GM12873 (cell line): ENCODE results near the gene REPS1.

Experiments used
- TF ChIP-seq, protein P1 (sequence below): IDR thresholded peaks from 2 replicates; pipeline ENCODE4 v1.5.1; 2012; ENCODE audit warnings: low read depth, mild to moderate bottlenecking, moderate library complexity, low read length, control low read depth; ENCODE audit not compliant: insufficient read depth; ENCODE audit errors: missing control alignments

REPS1 gene

DNA sequence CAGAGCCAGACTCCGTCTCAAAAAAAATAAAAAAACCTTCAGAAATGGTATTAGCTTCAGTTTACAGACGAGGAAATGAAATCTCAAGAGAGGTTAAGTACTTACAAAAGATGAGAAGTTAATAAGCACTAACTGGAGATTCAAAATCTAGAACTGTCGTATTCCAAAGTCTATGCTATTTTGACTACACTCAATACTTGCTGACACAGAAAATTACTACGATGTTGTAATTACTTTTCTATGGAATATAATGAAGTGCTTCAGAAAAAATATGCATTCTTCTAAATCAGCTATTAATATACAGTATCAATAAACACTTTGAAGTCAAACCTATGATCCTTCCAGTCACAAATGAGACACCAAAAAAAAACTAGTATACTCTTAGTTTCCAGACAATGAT lies 12.2 kb downstream of the REPS1 start:
- TF ChIP-seq, protein P1, sequence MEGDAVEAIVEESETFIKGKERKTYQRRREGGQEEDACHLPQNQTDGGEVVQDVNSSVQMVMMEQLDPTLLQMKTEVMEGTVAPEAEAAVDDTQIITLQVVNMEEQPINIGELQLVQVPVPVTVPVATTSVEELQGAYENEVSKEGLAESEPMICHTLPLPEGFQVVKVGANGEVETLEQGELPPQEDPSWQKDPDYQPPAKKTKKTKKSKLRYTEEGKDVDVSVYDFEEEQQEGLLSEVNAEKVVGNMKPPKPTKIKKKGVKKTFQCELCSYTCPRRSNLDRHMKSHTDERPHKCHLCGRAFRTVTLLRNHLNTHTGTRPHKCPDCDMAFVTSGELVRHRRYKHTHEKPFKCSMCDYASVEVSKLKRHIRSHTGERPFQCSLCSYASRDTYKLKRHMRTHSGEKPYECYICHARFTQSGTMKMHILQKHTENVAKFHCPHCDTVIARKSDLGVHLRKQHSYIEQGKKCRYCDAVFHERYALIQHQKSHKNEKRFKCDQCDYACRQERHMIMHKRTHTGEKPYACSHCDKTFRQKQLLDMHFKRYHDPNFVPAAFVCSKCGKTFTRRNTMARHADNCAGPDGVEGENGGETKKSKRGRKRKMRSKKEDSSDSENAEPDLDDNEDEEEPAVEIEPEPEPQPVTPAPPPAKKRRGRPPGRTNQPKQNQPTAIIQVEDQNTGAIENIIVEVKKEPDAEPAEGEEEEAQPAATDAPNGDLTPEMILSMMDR, result no peak

DNA sequence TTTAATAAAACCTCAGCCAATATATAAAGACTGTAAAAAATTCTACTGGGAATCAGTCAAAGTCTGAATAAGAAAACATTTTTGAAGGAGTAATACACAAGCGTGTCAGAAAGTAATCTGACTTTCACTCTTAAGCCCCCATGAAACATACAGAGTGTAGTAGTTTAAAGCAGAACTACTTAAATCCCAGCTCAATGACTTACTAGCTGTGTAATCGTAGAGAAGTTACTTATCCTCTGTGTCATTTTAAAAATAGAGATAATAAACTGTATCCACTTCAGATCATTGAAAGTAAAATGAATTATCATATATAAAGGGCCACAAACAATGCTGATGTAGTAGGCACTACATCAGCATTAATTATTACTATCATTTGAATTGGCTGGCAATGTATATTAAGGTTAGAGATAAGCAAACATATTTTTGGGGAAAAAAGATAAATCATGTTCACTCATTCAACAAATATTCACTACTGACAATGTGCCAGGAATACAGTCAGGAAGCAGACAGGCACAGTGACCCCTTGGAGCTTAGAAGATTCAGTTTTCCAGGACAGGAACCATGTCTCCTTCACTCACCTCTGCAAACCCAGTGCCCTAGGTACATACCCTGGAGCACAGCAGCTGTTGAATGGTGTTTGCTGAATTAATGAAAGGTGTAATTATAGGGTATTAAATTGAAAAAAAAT lies 14.4 kb downstream of the REPS1 start:
- TF ChIP-seq, protein P1, result no peak

DNA sequence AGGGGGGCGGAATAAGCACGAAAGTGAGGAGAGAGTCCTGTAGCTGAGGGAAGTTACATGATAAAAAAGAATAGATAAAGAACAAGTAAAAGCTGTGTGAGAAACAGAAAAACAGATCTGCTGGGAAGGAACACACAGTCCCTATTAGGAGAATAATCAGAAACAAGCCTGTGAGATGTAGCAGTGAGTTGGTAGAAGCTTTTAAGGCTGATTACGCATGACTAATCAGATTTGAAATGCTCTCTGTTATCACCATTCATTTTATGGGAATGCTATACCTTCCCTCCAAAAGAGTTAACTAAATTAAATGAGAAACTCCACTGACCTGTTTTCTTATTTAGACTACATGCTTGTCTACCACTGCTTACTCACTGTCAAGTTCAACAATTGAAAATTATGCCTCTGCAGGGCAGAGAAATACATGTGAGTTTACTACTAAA lies 15.8 kb downstream of the REPS1 start:
- TF ChIP-seq, protein P1, result no peak

DNA sequence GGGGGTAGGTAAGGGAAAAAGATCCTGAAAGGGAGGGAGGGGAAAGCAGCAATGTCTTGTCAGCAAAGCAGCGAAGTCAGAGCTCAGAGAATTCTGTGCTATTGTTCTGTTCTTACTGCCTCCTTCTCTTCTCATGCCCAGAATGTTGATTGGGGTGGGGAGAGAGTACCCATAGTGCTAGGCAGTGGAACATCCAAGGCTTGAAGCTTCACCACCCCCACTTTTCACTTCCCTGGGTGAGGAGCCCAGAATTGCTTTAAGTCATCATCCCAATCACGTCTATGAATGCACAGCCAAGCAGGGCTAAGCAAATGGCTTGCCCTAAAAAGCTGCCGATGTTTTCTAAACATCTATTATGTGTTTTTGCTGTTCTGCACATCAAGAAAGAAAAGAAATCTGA lies 16.5 kb downstream of the REPS1 start:
- TF ChIP-seq, protein P1, result no peak

DNA sequence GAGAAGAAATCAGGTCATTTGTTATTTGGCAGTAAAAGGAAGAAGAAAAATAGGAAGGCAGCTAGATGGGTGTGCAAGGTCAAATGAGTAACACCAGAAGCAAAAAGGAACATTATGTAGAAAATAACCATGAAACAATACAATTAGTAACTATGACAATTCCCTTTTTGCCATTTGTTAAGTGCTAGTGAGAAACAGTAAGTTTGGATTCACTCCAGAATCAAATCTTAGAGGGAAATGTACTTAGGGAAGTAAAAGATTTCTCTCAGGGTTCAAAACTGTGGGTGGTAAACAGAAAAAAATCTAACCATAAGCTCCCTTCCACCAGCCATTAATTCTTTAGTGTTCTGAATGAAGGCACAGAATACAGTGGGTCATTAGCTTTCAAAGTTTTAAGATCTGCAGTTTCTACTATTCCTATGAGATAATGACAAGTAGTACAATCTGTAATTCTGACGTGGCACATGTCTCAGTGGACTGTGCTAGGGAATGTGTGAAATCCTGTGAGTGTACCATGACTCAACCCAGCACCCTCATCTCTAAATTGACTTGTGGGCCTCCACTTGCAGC lies 17.1 kb downstream of the REPS1 start:
- TF ChIP-seq, protein P1, result no peak

DNA sequence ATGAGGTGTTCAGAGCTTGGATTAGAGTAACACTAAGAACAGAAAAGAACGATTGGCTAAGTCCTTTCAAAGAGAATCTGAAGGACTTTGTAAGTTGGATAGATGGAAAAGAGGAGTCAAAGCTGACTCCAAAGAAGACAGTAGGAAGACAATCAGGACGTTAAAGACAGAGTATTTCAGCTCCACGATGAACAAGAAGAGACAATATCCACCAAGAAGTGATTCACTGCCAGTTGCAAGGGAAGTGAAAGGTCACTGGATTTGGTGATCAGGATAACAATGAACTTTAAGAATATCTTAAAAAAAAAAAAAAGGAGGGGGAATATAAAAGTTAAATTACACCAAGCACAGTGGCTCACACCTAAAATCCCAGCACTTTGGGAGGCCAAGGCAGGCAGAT lies 17.9 kb downstream of the REPS1 start:
- TF ChIP-seq, protein P1, result no peak

DNA sequence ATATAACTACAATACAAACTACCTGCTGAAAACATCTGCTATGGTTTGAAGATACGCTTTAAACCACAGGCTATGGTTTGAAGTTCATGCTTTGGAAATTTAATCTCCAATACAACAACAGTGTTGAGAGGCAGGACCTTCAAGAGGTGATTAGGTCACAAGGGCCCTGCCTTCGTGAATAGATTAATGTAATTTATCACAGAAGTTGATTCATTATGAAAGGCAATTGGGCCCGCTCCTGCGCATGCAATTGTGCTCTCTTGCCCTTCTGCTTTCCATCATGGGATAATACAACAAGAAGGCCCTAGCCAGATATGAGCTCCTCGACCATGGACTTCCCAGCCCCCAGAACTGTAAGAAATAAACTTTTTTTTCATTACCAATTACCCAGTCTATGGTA lies 21.2 kb downstream of the REPS1 start:
- TF ChIP-seq, protein P1, result no peak
